ENCODE results near the gene SULT1A1.
"Not testable (repeated sequence)": the region's sequence is repeated elsewhere in the genome, so short reads cannot be mapped to it uniquely, and the experiment has no call there.

SULT1A1 gene

GRCh38 chr16:28609631-28610594 is at the start of gene SULT1A1:
Gene SULT1A1 (minus strand): TSS chr16:28610044. CDS start chr16:28608855, 1,189 bp downstream.
- DNase-seq, result no peak

GRCh38 chr16:28639959-28640358 is 30.1 kb upstream of the SULT1A1 start:
- not testable (repeated sequence) for DNase-seq

- not testable (repeated sequence) for DNase-seq
These were observed 28.5 kb upstream of the SULT1A1 start for GRCh38 chr16:28638359-28638758.

GRCh38 chr16:28637765-28638164 is 27.9 kb upstream of the SULT1A1 start, which contains the start of gene NPIPB8:
Gene NPIPB8 (plus strand): TSS chr16:28638065. CDS start chr16:28638361, 296 bp downstream.
- not testable (repeated sequence) for DNase-seq

GRCh38 chr16:28636093-28636823 is 26.4 kb upstream of the SULT1A1 start:
- not testable (repeated sequence) for DNase-seq

GRCh38 chr16:28630905-28631304 is 21.1 kb upstream of the SULT1A1 start:
- not testable (repeated sequence) for DNase-seq

GRCh38 chr16:28623172-28623711 is 13.4 kb upstream of the SULT1A1 start:
- no peak for DNase-seq

GRCh38 chr16:28622532-28623171 is 12.8 kb upstream of the SULT1A1 start:
- not testable (repeated sequence) for DNase-seq

- DNase-seq, result no peak
These were observed 11.8 kb upstream of the SULT1A1 start for GRCh38 chr16:28621481-28622155.

- not testable (repeated sequence) for DNase-seq
These were observed 10.5 kb upstream of the SULT1A1 start for GRCh38 chr16:28620316-28620715.

GRCh38 chr16:28617874-28618273 is 8.0 kb upstream of the SULT1A1 start:
- no peak for DNase-seq

- DNase-seq, result no peak
These were observed 6.8 kb upstream of the SULT1A1 start for GRCh38 chr16:28616636-28617035.

GRCh38 chr16:28616224-28616577 is 6.4 kb upstream of the SULT1A1 start:
- DNase-seq, result not testable (repeated sequence)

- DNase-seq, result not testable (repeated sequence)
These were observed 5.8 kb upstream of the SULT1A1 start for GRCh38 chr16:28615486-28616223.

- DNase-seq, result not testable (repeated sequence)
These were observed 4.7 kb upstream of the SULT1A1 start for GRCh38 chr16:28614561-28614960.

- DNase-seq, result not testable (repeated sequence)
These were observed 4.1 kb upstream of the SULT1A1 start for GRCh38 chr16:28613912-28614311.

GRCh38 chr16:28612359-28613280 is 2.8 kb upstream of the SULT1A1 start:
- DNase-seq, result not testable (repeated sequence)

GRCh38 chr16:28610595-28611191 is 849 bp upstream of the SULT1A1 start:
- no peak for DNase-seq

GRCh38 chr16:28608867-28609596 is 812 bp downstream of the SULT1A1 start:
- not testable (repeated sequence) for DNase-seq
